ENCODE data around the gene EML3. TPM values are rescaled to one million over a fixed set of nuclear protein-coding genes. Genes with fewer than 3 reads are reported as not detected.

The EML3 gene
- polyA plus RNA-seq, 1 donor (not counting 4 experiments of a cell fraction or from before 2014, with no cell fraction given): 13.6 TPM

GRCh38 chr11:62573592-62574362 is 38.8 kb downstream of the EML3 start, which contains the start of gene EEF1G:
Gene EEF1G (minus strand): TSS chr11:62573891. CDS start chr11:62573842, 49 bp downstream.
- peak; percentile 53 for FAIRE-seq
- no peaks in the 10 kb centered on the region for H3K9me3 ChIP-seq (ENCODE audit: control insufficient read depth, low read depth, low read length)
- dilution Hi-C loops (cut with MboI; ENCODE audit: extremely low pct_ligation_motif_present, low sequenced_read_pairs): no loop called here
- H4K20me1 ChIP-seq (ENCODE audit: control insufficient read depth, extremely low read depth, insufficient read depth, low read length): peaks cover 12% of the 10 kb centered on the region
- H3K27ac ChIP-seq (ENCODE audit: control insufficient read depth, insufficient read depth, low read length): peak within 1 kb of the TSS; percentile 87
- H2AFZ ChIP-seq (ENCODE audit: control insufficient read depth, low read length): peak within 1 kb of the TSS; percentile 75
- no peak for TF ChIP-seq CTCF (optimal IDR thresholded peaks at IDR 0.05 in 1 of 3, IDR thresholded peaks at IDR 0.05 in 1 of 3, conservative IDR thresholded peaks at IDR 0.05 in 1 of 3; ENCODE audit: extremely low read depth in 1 of 3, insufficient read depth in 2 of 3, low read length in 3 of 3)
- no peak for TF ChIP-seq EZH2 (IDR thresholded peaks at IDR 0.05; ENCODE audit: low read length)
- H3K4me3 ChIP-seq (ENCODE audit: control insufficient read depth in 2 of 3, extremely low read depth in 1 of 3, insufficient read depth in 2 of 3, low read depth in 1 of 3, low read length in 3 of 3): peak within 1 kb of the TSS; percentile 88 to 99 (median 96)
- peaks cover 23 to 52% of the 10 kb centered on the region in 2 experiments for H3K36me3 ChIP-seq (ENCODE audit: control insufficient read depth in 2 of 2, extremely low read depth in 1 of 2, insufficient read depth in 2 of 2, low read length in 2 of 2)
- H3K9ac ChIP-seq (ENCODE audit: control insufficient read depth, extremely low read depth, insufficient read depth, low read length): peak within 1 kb of the TSS; percentile 98
- peaks cover 25% of the 10 kb centered on the region for H3K4me1 ChIP-seq (ENCODE audit: control insufficient read depth, extremely low read depth, insufficient read depth, low read length)
- peaks cover 48% of the 10 kb centered on the region for H3K79me2 ChIP-seq (ENCODE audit: control insufficient read depth, insufficient read depth, low read length)
- H3K9me1 ChIP-seq (ENCODE audit: control insufficient read depth, extremely low read depth, insufficient read depth, low read length): peaks cover 2% of the 10 kb centered on the region
- no peaks in the 10 kb centered on the region for H3K27me3 ChIP-seq (ENCODE audit: control insufficient read depth, extremely low read depth, insufficient read depth, low read length)
- peak within 1 kb of the TSS; percentile 95 for H3K4me2 ChIP-seq (ENCODE audit: control insufficient read depth, extremely low read depth, insufficient read depth, low read depth, low read length)
- peak; percentile 99 for DNase-seq (ENCODE audit: low read depth, low spot score)

- peaks cover 15% of the 10 kb centered on the region for H4K20me1 ChIP-seq (ENCODE audit: control insufficient read depth, extremely low read depth, insufficient read depth, low read length)
- no peak for DNase-seq (ENCODE audit: low read depth, low spot score)
- peaks cover 54% of the 10 kb centered on the region for H3K79me2 ChIP-seq (ENCODE audit: control insufficient read depth, insufficient read depth, low read length)
- peak overlapping the region; percentile 75 for H2AFZ ChIP-seq (ENCODE audit: control insufficient read depth, low read length)
- no peaks in the 10 kb centered on the region for H3K27me3 ChIP-seq (ENCODE audit: control insufficient read depth, extremely low read depth, insufficient read depth, low read length)
- TF ChIP-seq EZH2 (IDR thresholded peaks at IDR 0.05; ENCODE audit: low read length) (no peak), CTCF (optimal IDR thresholded peaks at IDR 0.05 in 1 of 3, IDR thresholded peaks at IDR 0.05 in 1 of 3, conservative IDR thresholded peaks at IDR 0.05 in 1 of 3; ENCODE audit: extremely low read depth in 1 of 3, insufficient read depth in 2 of 3, low read length in 3 of 3) (no peak)
- H3K9me1 ChIP-seq (ENCODE audit: control insufficient read depth, extremely low read depth, insufficient read depth, low read length): peaks cover 2% of the 10 kb centered on the region
- peak overlapping the region; percentile 87 for H3K27ac ChIP-seq (ENCODE audit: control insufficient read depth, insufficient read depth, low read length)
- peak overlapping the region; percentile 98 for H3K9ac ChIP-seq (ENCODE audit: control insufficient read depth, extremely low read depth, insufficient read depth, low read length)
- peaks cover 23 to 48% of the 10 kb centered on the region in 2 experiments for H3K36me3 ChIP-seq (ENCODE audit: control insufficient read depth in 2 of 2, extremely low read depth in 1 of 2, insufficient read depth in 2 of 2, low read length in 2 of 2)
- H3K4me2 ChIP-seq (ENCODE audit: control insufficient read depth, extremely low read depth, insufficient read depth, low read depth, low read length): peak overlapping the region; percentile 95
- no peaks in the 10 kb centered on the region for H3K9me3 ChIP-seq (ENCODE audit: control insufficient read depth, low read depth, low read length)
- H3K4me1 ChIP-seq (ENCODE audit: control insufficient read depth, extremely low read depth, insufficient read depth, low read length): peaks cover 25% of the 10 kb centered on the region
- peak overlapping the region; percentile 88 to 99 (median 96) for H3K4me3 ChIP-seq (ENCODE audit: control insufficient read depth in 2 of 3, extremely low read depth in 1 of 3, insufficient read depth in 2 of 3, low read depth in 1 of 3, low read length in 3 of 3)
- no peak for FAIRE-seq
- dilution Hi-C loops (cut with MboI; ENCODE audit: extremely low pct_ligation_motif_present, low sequenced_read_pairs): no loop called here
These were observed 39.5 kb downstream of the EML3 start for GRCh38 chr11:62573006-62573591.

All from keratinocyte (primary cell).